Measurements from ENCODE around the gene BFSP1.

The BFSP1 gene

GRCh38 chr20:17503301-17504065 lies 27.7 kb downstream of the BFSP1 start:
- FAIRE-seq (no peak), DNase-seq (ENCODE audit: insufficient read length, low spot score) (no peak)
- no peak for TF ChIP-seq POLR2A (IDR thresholded peaks at IDR 0.05; ENCODE audit: low read depth, low read length)

GRCh38 chr20:17502105-17502504 lies 29.1 kb downstream of the BFSP1 start:
- no peak for FAIRE-seq
- TF ChIP-seq POLR2A (IDR thresholded peaks at IDR 0.05; ENCODE audit: low read depth, low read length), result no peak
- DNase-seq (ENCODE audit: insufficient read length, low spot score), result no peak

- TF ChIP-seq POLR2A (IDR thresholded peaks at IDR 0.05; ENCODE audit: low read depth, low read length), result no peak
- FAIRE-seq (no peak), DNase-seq (ENCODE audit: insufficient read length, low spot score) (no peak)
These were observed 29.5 kb downstream of the BFSP1 start for GRCh38 chr20:17501701-17502100.

DNA sequence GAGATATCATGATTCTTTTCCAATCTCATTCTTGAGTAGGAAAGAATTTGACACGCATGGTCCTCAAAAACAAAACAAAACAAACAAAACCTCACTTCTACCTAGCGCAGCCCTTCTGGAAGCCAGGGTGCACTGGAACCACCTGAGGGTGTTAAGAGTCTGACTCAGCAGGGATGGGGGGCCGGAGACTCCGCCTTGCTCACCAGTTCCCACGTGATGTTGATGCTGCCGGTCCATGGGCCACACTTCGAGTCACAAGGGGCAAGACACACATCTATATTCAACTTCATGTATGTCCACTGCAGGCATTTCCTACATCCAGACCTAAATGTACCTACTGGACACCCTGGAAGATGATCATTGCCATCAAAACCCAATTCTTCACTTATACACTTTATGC lies 30.4 kb downstream of the BFSP1 start:
- FAIRE-seq, result no peak
- DNase-seq (ENCODE audit: insufficient read length, low spot score), result no peak
- no peak for TF ChIP-seq POLR2A (IDR thresholded peaks at IDR 0.05; ENCODE audit: low read depth, low read length)

- DNase-seq (ENCODE audit: insufficient read length, low spot score), result no peak
- FAIRE-seq, result no peak
- TF ChIP-seq POLR2A (IDR thresholded peaks at IDR 0.05; ENCODE audit: low read depth, low read length), result no peak
These were observed 30.9 kb downstream of the BFSP1 start for GRCh38 chr20:17500271-17500670.

DNA sequence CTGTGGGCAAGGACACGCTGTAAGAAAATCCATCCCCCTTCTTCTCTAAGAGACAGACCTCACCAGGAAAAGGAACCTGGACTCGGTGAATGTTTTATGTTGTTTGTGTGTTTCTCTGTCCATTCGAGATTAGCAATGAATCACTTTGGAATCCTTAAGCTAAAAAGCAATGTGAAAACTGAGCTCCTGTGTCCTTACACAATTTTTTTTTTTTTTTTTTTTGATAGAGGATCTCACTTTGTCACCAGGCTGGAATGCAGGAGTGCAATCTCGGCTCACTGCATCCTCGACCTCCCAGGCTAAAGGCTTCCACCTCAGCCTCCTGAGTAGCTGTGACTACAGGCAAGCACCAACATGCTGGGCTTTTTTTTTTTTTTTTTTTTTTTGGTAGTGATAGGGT lies 32.1 kb downstream of the BFSP1 start:
- TF ChIP-seq POLR2A (IDR thresholded peaks at IDR 0.05; ENCODE audit: low read depth, low read length), result no peak
- no peak for FAIRE-seq
- DNase-seq (ENCODE audit: insufficient read length, low spot score), result no peak

- TF ChIP-seq POLR2A (IDR thresholded peaks at IDR 0.05; ENCODE audit: low read depth, low read length), result no peak
- FAIRE-seq (no peak), DNase-seq (ENCODE audit: insufficient read length, low spot score) (no peak)
These were observed 32.5 kb downstream of the BFSP1 start for GRCh38 chr20:17498641-17499040.

GRCh38 chr20:17497821-17498580 lies 33.2 kb downstream of the BFSP1 start:
- DNase-seq (ENCODE audit: insufficient read length, low spot score) (no peak), FAIRE-seq (no peak)
- no peak for TF ChIP-seq POLR2A (IDR thresholded peaks at IDR 0.05; ENCODE audit: low read depth, low read length)

GRCh38 chr20:17495826-17496225 lies 35.4 kb downstream of the BFSP1 start:
- FAIRE-seq, result no peak

GRCh38 chr20:17494201-17494600 lies 37.0 kb downstream of the BFSP1 start:
- no peak for TF ChIP-seq POLR2A (IDR thresholded peaks at IDR 0.05; ENCODE audit: low read depth, low read length)
- DNase-seq (ENCODE audit: insufficient read length, low spot score) (no peak), FAIRE-seq (no peak)

More at GRCh38 chr20:17495826-17496225, 35.4 kb downstream of the BFSP1 start:
- no peak for TF ChIP-seq POLR2A (IDR thresholded peaks at IDR 0.05; ENCODE audit: low read depth, low read length)
- no peak for DNase-seq (ENCODE audit: insufficient read length, low spot score)

GRCh38 chr20:17493173-17493572 lies 38.0 kb downstream of the BFSP1 start:
- no peak for FAIRE-seq
- TF ChIP-seq POLR2A (IDR thresholded peaks at IDR 0.05; ENCODE audit: low read depth, low read length), result no peak
- DNase-seq (ENCODE audit: insufficient read length, low spot score), result no peak

GRCh38 chr20:17491488-17491887 lies 39.7 kb downstream of the BFSP1 start:
- no peak for TF ChIP-seq POLR2A (IDR thresholded peaks at IDR 0.05; ENCODE audit: low read depth, low read length)
- FAIRE-seq, result no peak
- DNase-seq (ENCODE audit: insufficient read length, low spot score), result no peak

DNA sequence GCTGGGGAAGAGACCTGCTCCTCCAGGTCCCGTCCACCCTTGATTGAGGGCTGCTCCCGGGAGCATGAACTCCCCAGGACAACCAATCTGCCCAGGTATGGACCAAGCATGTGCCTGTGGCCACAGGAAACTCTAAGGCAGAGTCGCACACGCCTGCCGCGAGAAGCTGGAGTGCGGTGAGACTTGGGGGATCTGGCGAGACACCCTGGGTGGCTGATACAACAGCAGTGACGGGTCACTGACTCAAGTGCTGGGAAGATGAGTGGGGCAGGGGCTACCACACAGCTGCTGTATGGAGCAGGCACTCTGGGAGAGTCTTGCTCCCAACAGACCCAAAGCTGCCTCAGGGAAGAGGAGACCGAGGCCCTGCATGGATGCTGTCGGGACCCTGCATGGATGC lies 40.1 kb downstream of the BFSP1 start:
- FAIRE-seq (no peak), DNase-seq (ENCODE audit: insufficient read length, low spot score) (no peak)
- no peak for TF ChIP-seq POLR2A (IDR thresholded peaks at IDR 0.05; ENCODE audit: low read depth, low read length)

- no peak for TF ChIP-seq POLR2A (IDR thresholded peaks at IDR 0.05; ENCODE audit: low read depth, low read length)
- no peak for DNase-seq (ENCODE audit: insufficient read length, low spot score)
- no peak for FAIRE-seq
These were observed 40.7 kb downstream of the BFSP1 start for GRCh38 chr20:17490501-17490900.
